HepG2 (cell line): ENCODE measurements around the gene DENND2A. TPM values are rescaled to one million over a fixed set of nuclear protein-coding genes. Genes with fewer than 3 reads are reported as not detected.

Experiments used
- ARNT ChIP-seq: fragments of 450-650 bp; IDR thresholded peaks from 2 replicates; pipeline ENCODE4 v1.6.1; 2017
- CBX1 ChIP-seq: IDR thresholded peaks from one replicate; pipeline ENCODE4 v1.6.1; 2016; ENCODE audit warnings: antibody characterized with exemption, low read depth
- DR1 ChIP-seq: sonication (generic); formaldehyde crosslinking; IDR thresholded peaks from 2 replicates; pipeline ENCODE4 v1.8.0; 2021; ENCODE audit warnings: mild to moderate bottlenecking, missing genetic modification reagents, inconsistent platforms
- ELF1 ChIP-seq: sonication (generic); formaldehyde crosslinking; IDR thresholded peaks from 2 replicates; pipeline ENCODE4 v1.4.0; 2020; ENCODE audit warnings: missing genetic modification reagents
- ELF4 ChIP-seq: sonication (generic); formaldehyde crosslinking; IDR thresholded peaks from 2 replicates; pipeline ENCODE4 v1.5.0; 2020; ENCODE audit warnings: missing genetic modification reagents, mild to moderate bottlenecking, moderate library complexity, borderline replicate concordance
- ERF ChIP-seq: IDR thresholded peaks from 2 replicates; pipeline ENCODE4 v1.6.1; 2018; ENCODE audit warnings: missing biosample characterization, missing genetic modification reagents
- FOXJ3 ChIP-seq: sonication (generic); formaldehyde crosslinking; IDR thresholded peaks from 2 replicates; pipeline ENCODE4 v1.4.0; 2020; ENCODE audit warnings: missing genetic modification reagents, mild to moderate bottlenecking, borderline replicate concordance
- HDAC2 ChIP-seq: sonication (generic); formaldehyde crosslinking; IDR thresholded peaks from 2 replicates; pipeline ENCODE4 v1.4.0; 2020; ENCODE audit warnings: missing genetic modification reagents
- KLF6 ChIP-seq: IDR thresholded peaks from 2 replicates; pipeline ENCODE4 v1.8.0; 2016; ENCODE audit warnings: missing biosample characterization, missing genetic modification reagents
- NR2F6 ChIP-seq, 2 experiments: IDR thresholded peaks; 2 replicates each; pipeline ENCODE4 v1.6.1; 2016; ENCODE audit warnings: antibody characterized with exemption in 1 of 2, mild to moderate bottlenecking in 1 of 2
- ONECUT2 ChIP-seq: sonication (generic); formaldehyde crosslinking; IDR thresholded peaks from 2 replicates; pipeline ENCODE4 v1.4.0; 2020; ENCODE audit warnings: missing genetic modification reagents
- PHF20 ChIP-seq: sonication (generic); formaldehyde crosslinking; IDR thresholded peaks from 2 replicates; pipeline ENCODE4 v1.5.0; 2020; ENCODE audit warnings: mild to moderate bottlenecking, missing genetic modification reagents
- SAP130 ChIP-seq: IDR thresholded peaks from 2 replicates; pipeline ENCODE4 v1.6.1; 2016; ENCODE audit warnings: low read depth
- SIX1 ChIP-seq: sonication (generic); formaldehyde crosslinking; IDR thresholded peaks from 2 replicates; pipeline ENCODE4 v1.4.0; 2020; ENCODE audit warnings: missing genetic modification reagents, borderline replicate concordance
- SP5 ChIP-seq: IDR thresholded peaks from 2 replicates; pipeline ENCODE4 v1.6.1; 2016; ENCODE audit warnings: low read depth, borderline replicate concordance
- TARDBP ChIP-seq: sonication (generic); formaldehyde crosslinking; IDR thresholded peaks from 2 replicates; pipeline ENCODE4 v1.8.0; 2022; ENCODE audit warnings: mild to moderate bottlenecking, missing genetic modification reagents
- XBP1 ChIP-seq: sonication (generic); formaldehyde crosslinking; IDR thresholded peaks from 2 replicates; pipeline ENCODE4 v1.5.0; 2020; ENCODE audit warnings: missing genetic modification reagents
- ZC3H4 ChIP-seq: sonication (generic); formaldehyde crosslinking; IDR thresholded peaks from 2 replicates; pipeline ENCODE4 v1.4.0; 2020; ENCODE audit warnings: missing genetic modification reagents, borderline replicate concordance
- ZKSCAN8 ChIP-seq: IDR thresholded peaks from 2 replicates; pipeline ENCODE4 v1.6.1; 2016; ENCODE audit warnings: borderline replicate concordance, missing genetic modification reagents, missing compliant biosample characterization
- ZNF24 ChIP-seq: fragments of 450-650 bp; IDR thresholded peaks from 2 replicates; pipeline ENCODE4 v1.6.1; 2017; ENCODE audit warnings: antibody characterized with exemption, mild to moderate bottlenecking
- ZNF253 ChIP-seq: sonication (generic); formaldehyde crosslinking; IDR thresholded peaks from 2 replicates; pipeline ENCODE4 v1.8.0; 2022; ENCODE audit warnings: mild to moderate bottlenecking, missing genetic modification reagents, borderline replicate concordance
- ZNF788 ChIP-seq: sonication (generic); formaldehyde crosslinking; IDR thresholded peaks from 2 replicates; pipeline ENCODE4 v1.5.0; 2020; ENCODE audit warnings: mild to moderate bottlenecking, missing genetic modification reagents, borderline replicate concordance
- polyA plus RNA-seq, 8 experiments: library from polyadenylated mRNA; depleted of rRNA in 3 of 8; stranded (reverse) in 7 of 8; unstranded in 1 of 8; fragments of >200 nt; fragmentation: Illumina TruSeq in 4 of 8; extraction: Trizol in 4 of 8; gene quantifications; 2 replicates each; pipeline versions ENCODE4 v1.2.1 to v1.2.3, GENCODE V29; 2011 to 2016; ENCODE audit warnings: low read depth in 4 of 8, missing spikeins in 1 of 8, mixed read lengths in 1 of 8; ENCODE audit not compliant: insufficient read depth in 1 of 8
- total RNA-seq, 5 experiments: library from RNA; depleted of rRNA; stranded (reverse); fragments of >200 nt; fragmentation: Illumina TruSeq; extraction: Trizol; gene quantifications; 2 replicates each; pipeline ENCODE4 v1.2.3, GENCODE V29; 2016; ENCODE audit warnings: low read depth in 1 of 5
- TF ChIP-seq, protein P1 (sequence below): sonication (generic); formaldehyde crosslinking; IDR thresholded peaks from 2 replicates; pipeline ENCODE4 v1.4.0; 2020; ENCODE audit warnings: mild to moderate bottlenecking, missing genetic modification reagents
- TF ChIP-seq, protein P2 (sequence below): sonication (generic); formaldehyde crosslinking; IDR thresholded peaks from 2 replicates; pipeline ENCODE4 v1.8.0; 2022; ENCODE audit warnings: mild to moderate bottlenecking, missing genetic modification reagents, borderline replicate concordance
- TF ChIP-seq, protein P3 (sequence below): IDR thresholded peaks from 2 replicates; pipeline ENCODE4 v1.6.1; 2016
- TF ChIP-seq, protein P4 (sequence below): sonication (generic); formaldehyde crosslinking; IDR thresholded peaks from 2 replicates; pipeline ENCODE4 v1.4.0; 2020; ENCODE audit warnings: mild to moderate bottlenecking, missing genetic modification reagents
- TF ChIP-seq, protein P5 (sequence below): sonication (generic); formaldehyde crosslinking; IDR thresholded peaks from 2 replicates; pipeline ENCODE4 v1.4.0; 2020; ENCODE audit warnings: missing genetic modification reagents

Gene DENND2A
- total and polyA plus RNA-seq, 2 of the 13 experiments (the other 11 are each of a cell fraction or from before 2014, with no cell fraction given): not detected

DNA sequence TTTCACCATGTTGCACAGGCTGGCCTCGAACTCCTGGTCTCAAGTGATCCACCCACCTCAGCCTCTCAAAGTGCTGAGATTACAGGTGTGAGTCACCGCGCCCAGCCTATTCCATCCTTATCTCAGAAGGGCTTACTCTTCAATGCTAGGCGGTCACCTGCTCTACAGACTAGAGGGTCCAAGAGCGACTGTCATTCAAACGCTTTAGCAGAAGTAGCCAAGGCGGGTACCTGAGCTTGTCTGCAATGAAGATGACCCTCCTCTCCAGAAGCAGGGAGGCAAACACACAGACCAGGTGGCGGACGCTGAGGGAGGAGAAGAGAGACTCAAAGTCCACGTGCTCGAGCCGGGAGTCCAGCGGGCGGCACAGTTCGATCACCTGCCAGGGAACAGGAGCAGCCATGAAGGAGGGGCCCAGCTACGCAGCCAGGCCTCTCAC is 96.2 kb downstream of the DENND2A start (continued):
- TF ChIP-seq FOXJ3 (CRISPR knock-in tag) (no peak), ELF1 (CRISPR knock-in tag) (no peak), PHF20 (CRISPR knock-in tag) (no peak), XBP1 (CRISPR knock-in tag) (no peak), ZKSCAN8 (CRISPR knock-in tag) (0 out of 2 replicates have a peak, but pooled peaks have one; percentile 32), ZC3H4 (CRISPR knock-in tag) (no peak), HDAC2 (CRISPR knock-in tag) (peak; percentile 60), ZNF24 (no peak), SIX1 (CRISPR knock-in tag) (no peak), ERF (CRISPR knock-in tag) (no peak), NR2F6 (IDR thresholded peaks at IDR 0.05) (no peak), NR2F6 (CRISPR knock-in tag; IDR thresholded peaks at IDR 0.05) (peak; percentile 55; the same call in 1 of the 2 replicates), KLF6 (CRISPR knock-in tag) (no peak), ARNT (no peak), SP5 (CRISPR knock-in tag) (peak; percentile 90), DR1 (no peak), SAP130 (CRISPR knock-in tag) (peak; percentile 75), ONECUT2 (no peak), ZNF788 (CRISPR knock-in tag) (peak; percentile 22; the same call in 1 of the 2 replicates), ELF4 (no peak), CBX1 (no peak), TARDBP (CRISPR knock-in tag) (peak; percentile 67), ZNF253 (CRISPR knock-in tag) (no peak)
- TF ChIP-seq, protein P1, sequence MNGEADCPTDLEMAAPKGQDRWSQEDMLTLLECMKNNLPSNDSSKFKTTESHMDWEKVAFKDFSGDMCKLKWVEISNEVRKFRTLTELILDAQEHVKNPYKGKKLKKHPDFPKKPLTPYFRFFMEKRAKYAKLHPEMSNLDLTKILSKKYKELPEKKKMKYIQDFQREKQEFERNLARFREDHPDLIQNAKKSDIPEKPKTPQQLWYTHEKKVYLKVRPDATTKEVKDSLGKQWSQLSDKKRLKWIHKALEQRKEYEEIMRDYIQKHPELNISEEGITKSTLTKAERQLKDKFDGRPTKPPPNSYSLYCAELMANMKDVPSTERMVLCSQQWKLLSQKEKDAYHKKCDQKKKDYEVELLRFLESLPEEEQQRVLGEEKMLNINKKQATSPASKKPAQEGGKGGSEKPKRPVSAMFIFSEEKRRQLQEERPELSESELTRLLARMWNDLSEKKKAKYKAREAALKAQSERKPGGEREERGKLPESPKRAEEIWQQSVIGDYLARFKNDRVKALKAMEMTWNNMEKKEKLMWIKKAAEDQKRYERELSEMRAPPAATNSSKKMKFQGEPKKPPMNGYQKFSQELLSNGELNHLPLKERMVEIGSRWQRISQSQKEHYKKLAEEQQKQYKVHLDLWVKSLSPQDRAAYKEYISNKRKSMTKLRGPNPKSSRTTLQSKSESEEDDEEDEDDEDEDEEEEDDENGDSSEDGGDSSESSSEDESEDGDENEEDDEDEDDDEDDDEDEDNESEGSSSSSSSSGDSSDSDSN (CRISPR knock-in tag): peak; percentile 43; the same call in 1 of the 2 replicates
- TF ChIP-seq, protein P2, sequence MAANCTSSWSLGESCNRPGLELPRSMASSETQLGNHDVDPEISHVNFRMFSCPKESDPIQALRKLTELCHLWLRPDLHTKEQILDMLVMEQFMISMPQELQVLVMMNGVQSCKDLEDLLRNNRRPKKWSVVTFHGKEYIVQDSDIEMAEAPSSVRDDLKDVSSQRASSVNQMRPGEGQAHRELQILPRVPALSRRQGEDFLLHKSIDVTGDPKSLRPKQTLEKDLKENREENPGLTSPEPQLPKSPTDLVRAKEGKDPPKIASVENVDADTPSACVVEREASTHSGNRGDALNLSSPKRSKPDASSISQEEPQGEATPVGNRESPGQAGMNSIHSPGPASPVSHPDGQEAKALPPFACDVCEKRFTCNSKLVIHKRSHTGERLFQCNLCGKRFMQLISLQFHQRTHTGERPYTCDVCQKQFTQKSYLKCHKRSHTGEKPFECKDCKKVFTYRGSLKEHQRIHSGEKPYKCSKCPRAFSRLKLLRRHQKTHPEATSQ (CRISPR knock-in tag): no peak
- TF ChIP-seq, protein P3, sequence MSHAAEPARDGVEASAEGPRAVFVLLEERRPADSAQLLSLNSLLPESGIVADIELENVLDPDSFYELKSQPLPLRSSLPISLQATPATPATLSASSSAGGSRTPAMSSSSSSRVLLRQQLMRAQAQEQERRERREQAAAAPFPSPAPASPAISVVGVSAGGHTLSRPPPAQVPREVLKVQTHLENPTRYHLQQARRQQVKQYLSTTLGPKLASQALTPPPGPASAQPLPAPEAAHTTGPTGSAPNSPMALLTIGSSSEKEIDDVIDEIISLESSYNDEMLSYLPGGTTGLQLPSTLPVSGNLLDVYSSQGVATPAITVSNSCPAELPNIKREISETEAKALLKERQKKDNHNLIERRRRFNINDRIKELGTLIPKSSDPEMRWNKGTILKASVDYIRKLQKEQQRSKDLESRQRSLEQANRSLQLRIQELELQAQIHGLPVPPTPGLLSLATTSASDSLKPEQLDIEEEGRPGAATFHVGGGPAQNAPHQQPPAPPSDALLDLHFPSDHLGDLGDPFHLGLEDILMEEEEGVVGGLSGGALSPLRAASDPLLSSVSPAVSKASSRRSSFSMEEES: peak; percentile 56
- TF ChIP-seq, protein P4, sequence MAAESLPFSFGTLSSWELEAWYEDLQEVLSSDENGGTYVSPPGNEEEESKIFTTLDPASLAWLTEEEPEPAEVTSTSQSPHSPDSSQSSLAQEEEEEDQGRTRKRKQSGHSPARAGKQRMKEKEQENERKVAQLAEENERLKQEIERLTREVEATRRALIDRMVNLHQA (CRISPR knock-in tag): no peak
- TF ChIP-seq, protein P5, sequence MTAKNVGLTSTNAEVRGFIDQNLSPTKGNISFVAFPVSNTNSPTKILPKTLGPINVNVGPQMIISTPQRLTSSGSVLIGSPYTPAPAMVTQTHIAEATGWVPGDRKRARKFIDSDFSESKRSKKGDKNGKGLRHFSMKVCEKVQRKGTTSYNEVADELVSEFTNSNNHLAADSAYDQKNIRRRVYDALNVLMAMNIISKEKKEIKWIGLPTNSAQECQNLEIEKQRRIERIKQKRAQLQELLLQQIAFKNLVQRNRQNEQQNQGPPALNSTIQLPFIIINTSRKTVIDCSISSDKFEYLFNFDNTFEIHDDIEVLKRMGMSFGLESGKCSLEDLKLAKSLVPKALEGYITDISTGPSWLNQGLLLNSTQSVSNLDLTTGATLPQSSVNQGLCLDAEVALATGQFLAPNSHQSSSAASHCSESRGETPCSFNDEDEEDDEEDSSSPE: 0 out of 2 replicates have a peak, but pooled peaks have one; percentile 25
